Measurements from ENCODE around the gene OGFRL1.

Gene OGFRL1

GRCh38 chr6:71309656-71310055 is 21.0 kb downstream of the OGFRL1 start:
- DNase-seq, result no peak
- ChIA-PET CTCF (interaction anchor here (1.1 kb wide), 1 partner anchor 18 kb away, joined by 4 read pairs; no protein-coding TSS in a partner anchor), POLR2A (no interaction called here)
- H3K4me1 ChIP-seq (ENCODE audit: control extremely low read depth in 1 of 4, control insufficient read depth in 4 of 4, insufficient read depth in 4 of 4, low read length in 3 of 4), result peaks cover 0 to 8% (median 2%) of the 10 kb centered on the region in 4 experiments
- no peaks in the 10 kb centered on the region for H3K36me3 ChIP-seq (ENCODE audit: control insufficient read depth in 4 of 4, insufficient read depth in 4 of 4, low read length in 3 of 4)
- no peaks in the 10 kb centered on the region for H3K9me3 ChIP-seq (ENCODE audit: control extremely low read depth in 1 of 5, control insufficient read depth in 4 of 5, insufficient read depth in 2 of 5, low read depth in 1 of 5, low read length in 4 of 5)
- no peaks in the 10 kb centered on the region for H3K27me3 ChIP-seq (replicated peaks in 2 of 5; ENCODE audit: control insufficient read depth in 4 of 5, insufficient read depth in 5 of 5, low read length in 4 of 5)
- H3K4me3 ChIP-seq (ENCODE audit: control insufficient read depth in 1 of 7, extremely low read depth in 1 of 7, insufficient read depth in 4 of 7, low read depth in 2 of 7, low read length in 6 of 7), result no peak overlapping the region
- 100% methylated on average over 2 of the region's 2 CpGs for WGBS (ENCODE audit: insufficient coverage)
- no peak overlapping the region for H3K27ac ChIP-seq (ENCODE audit: insufficient read depth in 1 of 2, low read depth in 1 of 2, low read length in 2 of 2, poor library complexity in 1 of 2, severe bottlenecking in 2 of 2)

GRCh38 chr6:71310261-71310660 is 21.6 kb downstream of the OGFRL1 start:
- peaks cover 0 to 8% (median 2%) of the 10 kb centered on the region in 4 experiments for H3K4me1 ChIP-seq (ENCODE audit: control extremely low read depth in 1 of 4, control insufficient read depth in 4 of 4, insufficient read depth in 4 of 4, low read length in 3 of 4)
- WGBS (ENCODE audit: insufficient coverage), result 100% methylated on average over 1 of the region's 1 CpG
- no peak overlapping the region for H3K27ac ChIP-seq (ENCODE audit: insufficient read depth in 1 of 2, low read depth in 1 of 2, low read length in 2 of 2, poor library complexity in 1 of 2, severe bottlenecking in 2 of 2)
- H3K9me3 ChIP-seq (ENCODE audit: control extremely low read depth in 1 of 5, control insufficient read depth in 4 of 5, insufficient read depth in 2 of 5, low read depth in 1 of 5, low read length in 4 of 5), result no peaks in the 10 kb centered on the region
- ChIA-PET POLR2A (no interaction called here), CTCF (interaction anchor here (1.1 kb wide), 1 partner anchor 18 kb away, joined by 4 read pairs; no protein-coding TSS in a partner anchor)
- DNase-seq, result no peak
- no peak overlapping the region for H3K4me3 ChIP-seq (ENCODE audit: control insufficient read depth in 1 of 7, extremely low read depth in 1 of 7, insufficient read depth in 4 of 7, low read depth in 2 of 7, low read length in 6 of 7)
- H3K27me3 ChIP-seq (replicated peaks in 2 of 5; ENCODE audit: control insufficient read depth in 4 of 5, insufficient read depth in 5 of 5, low read length in 4 of 5), result no peaks in the 10 kb centered on the region
- H3K36me3 ChIP-seq (ENCODE audit: control insufficient read depth in 4 of 4, insufficient read depth in 4 of 4, low read length in 3 of 4), result no peaks in the 10 kb centered on the region

GRCh38 chr6:71312089-71312488 is 23.5 kb downstream of the OGFRL1 start:
- Histone ChIP-seq H3K36me3 (ENCODE audit: control insufficient read depth in 4 of 4, insufficient read depth in 4 of 4, low read length in 3 of 4) (no peaks in the 10 kb centered on the region), H3K27me3 (replicated peaks in 2 of 5; ENCODE audit: control insufficient read depth in 4 of 5, insufficient read depth in 5 of 5, low read length in 4 of 5) (no peaks in the 10 kb centered on the region), H3K27ac (ENCODE audit: insufficient read depth in 1 of 2, low read depth in 1 of 2, low read length in 2 of 2, poor library complexity in 1 of 2, severe bottlenecking in 2 of 2) (no peak overlapping the region), H3K9me3 (ENCODE audit: control extremely low read depth in 1 of 5, control insufficient read depth in 4 of 5, insufficient read depth in 2 of 5, low read depth in 1 of 5, low read length in 4 of 5) (peaks cover 0 to 1% (median 0%) of the 10 kb centered on the region in 5 experiments), H3K4me3 (ENCODE audit: control insufficient read depth in 1 of 7, extremely low read depth in 1 of 7, insufficient read depth in 4 of 7, low read depth in 2 of 7, low read length in 6 of 7) (no peak overlapping the region), H3K4me1 (ENCODE audit: control extremely low read depth in 1 of 4, control insufficient read depth in 4 of 4, insufficient read depth in 4 of 4, low read length in 3 of 4) (peaks cover 0 to 8% (median 2%) of the 10 kb centered on the region in 4 experiments)
- ChIA-PET POLR2A (no interaction called here), CTCF (interaction anchor here (1.5 to 1.6 kb wide), 2 partner anchors 10 to 13 kb away, joined by 3 to 4 read pairs; no protein-coding TSS in a partner anchor)
- WGBS (ENCODE audit: insufficient coverage), result 100% methylated on average over 1 of the region's 1 CpG
- no peak for DNase-seq

DNA sequence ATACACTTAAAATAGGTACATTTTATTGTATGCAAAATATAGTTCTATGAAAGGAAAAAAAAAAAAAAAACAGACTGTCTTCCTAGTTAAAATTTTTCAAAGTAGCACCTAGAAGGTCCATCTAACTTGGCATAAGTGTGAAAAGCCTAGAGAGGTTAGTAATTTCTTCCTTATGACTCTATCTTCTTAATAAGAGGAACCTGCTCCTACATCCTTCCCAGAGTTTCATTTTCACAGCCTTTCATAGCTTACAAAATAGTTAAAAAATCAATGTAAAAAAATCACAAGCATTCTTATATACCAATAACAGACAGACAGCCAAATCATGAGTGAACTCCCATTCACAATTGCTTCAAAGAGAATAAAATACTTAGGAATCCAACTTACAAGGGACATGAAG is 28.8 kb downstream of the OGFRL1 start:
- no peaks in the 10 kb centered on the region for H3K27me3 ChIP-seq (replicated peaks in 2 of 5; ENCODE audit: control insufficient read depth in 4 of 5, insufficient read depth in 5 of 5, low read length in 4 of 5)
- no peak overlapping the region for H3K4me3 ChIP-seq (ENCODE audit: control insufficient read depth in 1 of 7, extremely low read depth in 1 of 7, insufficient read depth in 4 of 7, low read depth in 2 of 7, low read length in 6 of 7)
- POLR2A ChIA-PET, result interaction anchor here (0.6 kb wide), 1 partner anchor 18 kb away, joined by 3 read pairs; no protein-coding TSS in a partner anchor
- no peak for DNase-seq
- H3K9me3 ChIP-seq (ENCODE audit: control extremely low read depth in 1 of 5, control insufficient read depth in 4 of 5, insufficient read depth in 2 of 5, low read depth in 1 of 5, low read length in 4 of 5), result peaks cover 0 to 1% (median 0%) of the 10 kb centered on the region in 5 experiments
- CTCF ChIA-PET, result no interaction called here
- no peaks in the 10 kb centered on the region for H3K36me3 ChIP-seq (ENCODE audit: control insufficient read depth in 4 of 4, insufficient read depth in 4 of 4, low read length in 3 of 4)
- peaks cover 0 to 8% (median 2%) of the 10 kb centered on the region in 4 experiments for H3K4me1 ChIP-seq (ENCODE audit: control extremely low read depth in 1 of 4, control insufficient read depth in 4 of 4, insufficient read depth in 4 of 4, low read length in 3 of 4)
- no peak overlapping the region for H3K27ac ChIP-seq (ENCODE audit: insufficient read depth in 1 of 2, low read depth in 1 of 2, low read length in 2 of 2, poor library complexity in 1 of 2, severe bottlenecking in 2 of 2)

DNA sequence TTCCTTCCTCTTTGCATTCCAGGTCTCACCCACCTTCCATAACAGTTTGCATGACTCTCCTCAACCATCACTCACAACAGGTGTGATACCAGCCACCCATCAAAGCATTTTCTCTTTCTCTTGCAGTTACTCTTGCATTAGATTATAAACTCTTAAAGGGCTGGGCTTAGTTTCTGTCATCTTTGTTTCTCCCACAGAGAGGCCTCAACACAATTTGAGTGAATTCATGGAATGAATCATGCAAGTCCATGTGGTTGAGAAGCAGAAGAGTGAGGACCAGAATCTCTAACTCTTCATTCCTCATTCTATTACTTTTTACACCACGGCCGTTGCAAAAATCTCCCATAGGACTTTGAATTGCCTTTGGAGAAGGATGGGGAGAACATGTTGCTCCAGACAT is 31.4 kb downstream of the OGFRL1 start:
- POLR2A ChIA-PET, result no interaction called here
- 93% methylated on average over 2 of the region's 2 CpGs for WGBS (ENCODE audit: insufficient coverage)
- Histone ChIP-seq H3K27ac (ENCODE audit: insufficient read depth in 1 of 2, low read depth in 1 of 2, low read length in 2 of 2, poor library complexity in 1 of 2, severe bottlenecking in 2 of 2) (no peak overlapping the region), H3K36me3 (ENCODE audit: control insufficient read depth in 4 of 4, insufficient read depth in 4 of 4, low read length in 3 of 4) (no peaks in the 10 kb centered on the region), H3K9me3 (ENCODE audit: control extremely low read depth in 1 of 5, control insufficient read depth in 4 of 5, insufficient read depth in 2 of 5, low read depth in 1 of 5, low read length in 4 of 5) (peaks cover 0 to 1% (median 0%) of the 10 kb centered on the region in 5 experiments), H3K4me1 (ENCODE audit: control extremely low read depth in 1 of 4, control insufficient read depth in 4 of 4, insufficient read depth in 4 of 4, low read length in 3 of 4) (peaks cover 0 to 5% (median 0%) of the 10 kb centered on the region in 4 experiments), H3K4me3 (ENCODE audit: control insufficient read depth in 1 of 7, extremely low read depth in 1 of 7, insufficient read depth in 4 of 7, low read depth in 2 of 7, low read length in 6 of 7) (no peak overlapping the region), H3K27me3 (replicated peaks in 2 of 5; ENCODE audit: control insufficient read depth in 4 of 5, insufficient read depth in 5 of 5, low read length in 4 of 5) (no peaks in the 10 kb centered on the region)
- CTCF ChIA-PET, result no interaction called here
- no peak for DNase-seq

GRCh38 chr6:71321314-71321713 is 32.7 kb downstream of the OGFRL1 start:
- Histone ChIP-seq H3K9me3 (ENCODE audit: control extremely low read depth in 1 of 5, control insufficient read depth in 4 of 5, insufficient read depth in 2 of 5, low read depth in 1 of 5, low read length in 4 of 5) (peaks cover 0 to 1% (median 0%) of the 10 kb centered on the region in 5 experiments), H3K4me3 (ENCODE audit: control insufficient read depth in 1 of 7, extremely low read depth in 1 of 7, insufficient read depth in 4 of 7, low read depth in 2 of 7, low read length in 6 of 7) (no peak overlapping the region), H3K4me1 (ENCODE audit: control extremely low read depth in 1 of 4, control insufficient read depth in 4 of 4, insufficient read depth in 4 of 4, low read length in 3 of 4) (peaks cover 0 to 5% (median 0%) of the 10 kb centered on the region in 4 experiments), H3K36me3 (ENCODE audit: control insufficient read depth in 4 of 4, insufficient read depth in 4 of 4, low read length in 3 of 4) (no peaks in the 10 kb centered on the region), H3K27me3 (replicated peaks in 2 of 5; ENCODE audit: control insufficient read depth in 4 of 5, insufficient read depth in 5 of 5, low read length in 4 of 5) (no peaks in the 10 kb centered on the region), H3K27ac (ENCODE audit: insufficient read depth in 1 of 2, low read depth in 1 of 2, low read length in 2 of 2, poor library complexity in 1 of 2, severe bottlenecking in 2 of 2) (no peak overlapping the region)
- CTCF ChIA-PET, result interaction anchor here (0.7 to 2.0 kb wide), 3 partner anchors 9 to 136 kb away, joined by 3 to 8 read pairs (median 3); no protein-coding TSS in a partner anchor
- DNase-seq, result no peak
- POLR2A ChIA-PET, result no interaction called here

DNA sequence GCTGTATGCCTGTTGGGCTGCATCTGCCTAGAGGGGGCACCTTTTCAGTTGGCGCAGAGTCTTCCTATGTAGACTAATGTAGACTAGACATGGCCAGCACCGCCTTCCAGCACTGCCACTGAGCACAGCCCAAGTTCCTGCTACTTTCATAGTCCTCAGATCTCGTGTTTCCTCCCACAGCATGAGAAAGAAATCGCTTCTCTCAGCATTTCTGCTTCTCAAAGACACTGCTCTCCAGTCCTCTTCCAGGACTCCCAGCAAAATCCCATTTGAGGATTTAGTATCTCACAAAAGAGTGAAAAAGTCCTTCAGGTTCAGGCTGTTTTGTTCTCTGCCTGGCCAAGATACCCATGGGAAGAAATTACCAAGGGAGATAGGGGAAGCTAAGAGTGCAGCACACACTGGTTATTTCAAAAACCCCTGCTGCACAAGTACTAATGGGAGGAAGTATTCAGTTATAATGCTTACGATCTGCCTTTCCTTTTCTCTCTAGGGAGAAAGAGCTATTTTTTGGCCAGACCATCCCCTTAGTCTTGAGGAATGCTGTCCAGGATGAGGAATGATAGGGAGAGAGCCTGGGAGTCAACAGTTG is 35.7 kb downstream of the OGFRL1 start:
- DNase-seq, result peak in 1 of 3 donors; percentile 11
- H3K4me1 ChIP-seq (ENCODE audit: control extremely low read depth in 1 of 4, control insufficient read depth in 4 of 4, insufficient read depth in 4 of 4, low read length in 3 of 4), result peaks cover 0 to 5% (median 0%) of the 10 kb centered on the region in 4 experiments
- H3K36me3 ChIP-seq (ENCODE audit: control insufficient read depth in 4 of 4, insufficient read depth in 4 of 4, low read length in 3 of 4), result no peaks in the 10 kb centered on the region
- no peaks in the 10 kb centered on the region for H3K27me3 ChIP-seq (replicated peaks in 2 of 5; ENCODE audit: control insufficient read depth in 4 of 5, insufficient read depth in 5 of 5, low read length in 4 of 5)
- no peaks in the 10 kb centered on the region for H3K9me3 ChIP-seq (ENCODE audit: control extremely low read depth in 1 of 5, control insufficient read depth in 4 of 5, insufficient read depth in 2 of 5, low read depth in 1 of 5, low read length in 4 of 5)
- 55% methylated on average over 4 of the region's 5 CpGs for WGBS (ENCODE audit: insufficient coverage)
- no peak overlapping the region for H3K4me3 ChIP-seq (ENCODE audit: control insufficient read depth in 1 of 7, extremely low read depth in 1 of 7, insufficient read depth in 4 of 7, low read depth in 2 of 7, low read length in 6 of 7)
- POLR2A ChIA-PET, result no interaction called here
- H3K27ac ChIP-seq (ENCODE audit: insufficient read depth in 1 of 2, low read depth in 1 of 2, low read length in 2 of 2, poor library complexity in 1 of 2, severe bottlenecking in 2 of 2), result no peak overlapping the region
- CTCF ChIA-PET, result interaction anchor here (1.5 kb wide), 1 partner anchor 11 kb away, joined by 4 read pairs; no protein-coding TSS in a partner anchor

Measured in common myeloid progenitor, CD34-positive (primary cell).